Adrenal gland (tissue), 5 donors: Measurements from ENCODE around the gene TPPP3.

ENCODE experiments used
- CTCF ChIP-seq, 6 experiments: fragments of 450-650 bp in 4 of 6; fragments of 200-600 bp in 2 of 6; sonication (generic) in 1 of 6; IDR thresholded peaks; 1 replicate in 5 of 6; 2 replicates in 1 of 6; pipeline versions ENCODE4 v1.5.1 to v1.8.0; 2016 to 2021; ENCODE audit warnings: antibody characterized with exemption in 6 of 6, mild to moderate bottlenecking in 2 of 6, moderate library complexity in 1 of 6
- POLR2A ChIP-seq, 2 donors: fragments of 450-650 bp; IDR thresholded peaks; one replicate each; pipeline ENCODE4 v1.6.1; 2017; ENCODE audit warnings: antibody characterized with exemption in 2 of 2, mild to moderate bottlenecking in 2 of 2, moderate library complexity in 1 of 2
- donor health status: DM: no; HTN: no; CAD: no.

GRCh38 chr16:67395105-67395457 lies 1.8 kb upstream of the TPPP3 start:
- TF ChIP-seq CTCF (IDR thresholded peaks at IDR 0.05) (no peak), POLR2A (IDR thresholded peaks at IDR 0.05) (no peak)
